B cell (primary cell): Measurements from ENCODE around the gene RPL28. TPM values are rescaled to one million over a fixed set of nuclear protein-coding genes. Genes with fewer than 3 reads are reported as not detected.

Source experiments
- ATAC-seq: fragments of 200-7000 bp; cut with Tn5 transposase; one replicate; pipeline ENCODE4 v1.10.0; 2021; ENCODE audit warnings: low read depth, mild to moderate bottlenecking, moderate number of reproducible peaks, moderate library complexity
- CTCF ChIA-PET: fragments of 350-600 bp; sonication (Branson Sonifier 250); formaldehyde crosslinking; loops from one replicate; lab custom pipeline; 2021; ENCODE audit warnings: antibody characterized with exemption, inconsistent platforms; lab: Charles Lee
- POLR2A ChIA-PET: fragments of 350-600 bp; sonication (Branson Sonifier 250); formaldehyde crosslinking; loops from one replicate; lab custom pipeline; 2021; ENCODE audit warnings: antibody characterized with exemption; lab: Charles Lee
- DNase-seq: peaks from one replicate; pipeline ENCODE4 v3.0.0; 2013
- H2AFZ ChIP-seq: 2 replicates; pipeline ENCODE4 v1.6.1; 2012; ENCODE audit warnings: mild to moderate bottlenecking, low read depth, low read length; ENCODE audit not compliant: insufficient read depth, poor library complexity, severe bottlenecking
- H3K27ac ChIP-seq, 2 donors: 1 replicate in 1 of 2; 2 replicates in 1 of 2; pipeline ENCODE4 v1.5.1; 2012 to 2013; ENCODE audit warnings: low read length in 2 of 2, mild to moderate bottlenecking in 2 of 2, moderate library complexity in 1 of 2
- H3K27me3 ChIP-seq, 4 experiments: fragments of 200-600 bp in 1 of 4; sonication (generic) in 1 of 4; replicated peaks in 1 of 4; 1 replicate in 2 of 4; 2 replicates in 2 of 4; pipeline versions ENCODE4 v1.6.1 to v1.7.0; 2013 to 2016; ENCODE audit warnings: low read length in 3 of 4, mild to moderate bottlenecking in 2 of 4, mixed read lengths in 1 of 4, moderate library complexity in 1 of 4; ENCODE audit not compliant: insufficient read depth in 4 of 4, control insufficient read depth in 3 of 4; ENCODE audit errors: control extremely low read depth in 1 of 4
- H3K36me3 ChIP-seq, 2 experiments: replicated peaks in 1 of 2; 1 replicate in 1 of 2; 2 replicates in 1 of 2; pipeline versions ENCODE4 v1.6.1 to v1.7.1; 2013; ENCODE audit warnings: low read length in 1 of 2; ENCODE audit not compliant: insufficient read depth in 2 of 2, control insufficient read depth in 1 of 2; ENCODE audit errors: control extremely low read depth in 1 of 2, extremely low read depth in 1 of 2
- H3K4me1 ChIP-seq, 2 donors: fragments of 200-600 bp in 1 of 2; sonication (generic) in 1 of 2; 1 replicate in 1 of 2; 2 replicates in 1 of 2; pipeline versions ENCODE4 v1.5.1 to v1.6.1; 2013 to 2017; ENCODE audit warnings: low read length in 2 of 2; ENCODE audit not compliant: control insufficient read depth in 2 of 2, insufficient read depth in 2 of 2
- H3K4me2 ChIP-seq: replicated peaks from 2 replicates; pipeline ENCODE3; 2012; ENCODE audit warnings: mild to moderate bottlenecking, low read depth, low read length; ENCODE audit not compliant: poor library complexity, severe bottlenecking
- H3K4me3 ChIP-seq, 5 experiments: fragments of 200-600 bp in 1 of 5; sonication (generic) in 1 of 5; 1 replicate in 3 of 5; 2 replicates in 2 of 5; pipeline versions ENCODE4 v1.5.1 to v1.7.0; 2011 to 2016; ENCODE audit warnings: low read length in 4 of 5, mild to moderate bottlenecking in 4 of 5, low read depth in 2 of 5, control low read depth in 1 of 5, moderate library complexity in 1 of 5; ENCODE audit not compliant: insufficient read depth in 1 of 5; ENCODE audit errors: control extremely low read depth in 1 of 5, extremely low read depth in 1 of 5
- H3K79me2 ChIP-seq: fragments of 200-600 bp; sonication (generic); one replicate; pipeline ENCODE4 v1.6.0; 2016; ENCODE audit warnings: low read length; ENCODE audit not compliant: control insufficient read depth, insufficient read depth
- H3K9ac ChIP-seq: fragments of 200-600 bp; sonication (generic); 2 replicates; pipeline ENCODE4 v1.6.1; 2017; ENCODE audit warnings: mild to moderate bottlenecking, low read length, moderate library complexity
- H3K9me3 ChIP-seq, 3 donors: one replicate each; pipeline versions ENCODE4 v1.6.1 to v1.7.1; 2013; ENCODE audit warnings: low read length in 2 of 3; ENCODE audit not compliant: control insufficient read depth in 2 of 3, insufficient read depth in 1 of 3; ENCODE audit errors: control extremely low read depth in 1 of 3
- H4K20me1 ChIP-seq: 2 replicates; pipeline ENCODE4 v1.6.0; 2012; ENCODE audit warnings: mild to moderate bottlenecking, low read length; ENCODE audit not compliant: insufficient read depth, control insufficient read depth, poor library complexity, severe bottlenecking
- H3K27ac Mint-ChIP-seq: one replicate; pipeline ENCODE4 v1.8.0; 2021; ENCODE audit warnings: mixed read lengths
- H3K27me3 Mint-ChIP-seq: one replicate; pipeline ENCODE4 v1.8.0; 2021; ENCODE audit warnings: mixed read lengths
- H3K4me1 Mint-ChIP-seq: one replicate; pipeline ENCODE4 v1.8.0; 2021; ENCODE audit warnings: mixed read lengths
- H3K4me3 Mint-ChIP-seq: one replicate; pipeline ENCODE4 v1.8.0; 2021; ENCODE audit warnings: mixed read lengths
- H3K9me3 Mint-ChIP-seq: one replicate; pipeline ENCODE4 v1.8.0; 2022; ENCODE audit warnings: mixed read lengths; ENCODE audit not compliant: insufficient read depth
- EZH2 ChIP-seq: IDR thresholded peaks from 2 replicates; pipeline ENCODE4 v1.6.1; 2012; ENCODE audit warnings: borderline replicate concordance, low read depth, mild to moderate bottlenecking, moderate library complexity, low read length; ENCODE audit not compliant: insufficient read depth, poor library complexity, severe bottlenecking
- WGBS: methylation state at CpG from one replicate; pipeline ENCODE4 v1.1.5; 2013; ENCODE audit warnings: missing lambda C conversion rate; ENCODE audit not compliant: insufficient coverage; 5-methylcytosine and 5-hydroxymethylcytosine counted together
- intact Hi-C: fragments of 100-400 bp; cut with micrococcal nuclease; formaldehyde crosslinking; loops from one replicate; pipeline ENCODE4 v1.10.0; 2022
- polyA plus RNA-seq: library from polyadenylated mRNA; depleted of rRNA; stranded (reverse); fragments of >200 nt; gene quantifications from 2 replicates; pipeline ENCODE4 v1.2.3, GENCODE V29; 2012
- total RNA-seq, 2 donors: library from RNA; stranded (reverse); fragments of 120-200 nt in 1 of 2; gene quantifications; 1 replicate in 1 of 2; 2 replicates in 1 of 2; pipeline versions ENCODE4 v1.2.3 to v1.2.4, GENCODE V29; 2013 to 2022
- TF ChIP-seq, protein P1 (sequence below): fragments of 200-600 bp; IDR thresholded peaks from one replicate; pipeline ENCODE4 v1.8.0; 2022; ENCODE audit warnings: antibody characterized with exemption, mild to moderate bottlenecking

The RPL28 gene
- total and polyA plus RNA-seq, 2 donors (not counting 1 experiment from before 2014, with no cell fraction given) = 2,578 to 4,661 TPM

DNA sequence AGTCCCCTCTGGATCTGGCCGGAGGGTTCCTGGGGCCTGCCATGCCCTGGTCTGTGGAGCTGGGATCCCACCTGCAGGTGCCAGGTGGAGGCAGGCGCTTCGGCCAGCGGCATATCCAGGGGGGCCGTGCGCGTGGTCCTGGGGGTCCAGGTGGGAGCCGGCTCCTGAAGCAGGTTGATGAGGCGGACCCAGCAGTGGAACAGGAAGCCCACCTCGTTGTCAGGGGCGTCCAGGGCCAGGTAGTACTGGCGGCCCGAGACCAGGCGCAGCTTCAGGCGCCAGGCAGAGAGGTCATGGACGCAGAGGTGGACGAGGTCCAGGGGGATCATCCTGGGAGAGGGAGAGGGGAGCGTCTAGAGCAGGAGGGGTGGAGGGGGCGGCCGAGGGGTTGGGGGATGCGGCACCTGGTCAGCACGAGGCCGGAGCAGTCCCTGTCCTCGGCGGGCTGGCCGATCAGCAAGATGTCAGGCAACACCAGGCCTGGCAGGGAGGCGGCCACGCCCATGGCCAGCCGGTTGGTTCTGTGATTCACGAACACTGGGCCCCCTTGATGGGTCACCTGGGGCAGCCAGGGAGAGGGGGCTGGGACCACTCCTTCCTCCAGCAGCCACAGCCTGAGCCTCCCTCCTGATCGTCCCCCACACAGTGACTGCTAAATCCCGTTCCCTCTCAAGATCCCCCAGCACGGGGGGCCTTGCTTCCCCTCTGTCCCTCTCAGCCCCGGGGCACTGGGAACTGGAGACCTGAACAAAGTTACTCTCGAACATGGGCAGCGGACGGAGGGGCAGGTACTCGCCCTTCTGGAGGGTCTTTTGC is 23.4 kb upstream of the RPL28 start:
- no peak for TF ChIP-seq EZH2
- TF ChIP-seq, protein P1, sequence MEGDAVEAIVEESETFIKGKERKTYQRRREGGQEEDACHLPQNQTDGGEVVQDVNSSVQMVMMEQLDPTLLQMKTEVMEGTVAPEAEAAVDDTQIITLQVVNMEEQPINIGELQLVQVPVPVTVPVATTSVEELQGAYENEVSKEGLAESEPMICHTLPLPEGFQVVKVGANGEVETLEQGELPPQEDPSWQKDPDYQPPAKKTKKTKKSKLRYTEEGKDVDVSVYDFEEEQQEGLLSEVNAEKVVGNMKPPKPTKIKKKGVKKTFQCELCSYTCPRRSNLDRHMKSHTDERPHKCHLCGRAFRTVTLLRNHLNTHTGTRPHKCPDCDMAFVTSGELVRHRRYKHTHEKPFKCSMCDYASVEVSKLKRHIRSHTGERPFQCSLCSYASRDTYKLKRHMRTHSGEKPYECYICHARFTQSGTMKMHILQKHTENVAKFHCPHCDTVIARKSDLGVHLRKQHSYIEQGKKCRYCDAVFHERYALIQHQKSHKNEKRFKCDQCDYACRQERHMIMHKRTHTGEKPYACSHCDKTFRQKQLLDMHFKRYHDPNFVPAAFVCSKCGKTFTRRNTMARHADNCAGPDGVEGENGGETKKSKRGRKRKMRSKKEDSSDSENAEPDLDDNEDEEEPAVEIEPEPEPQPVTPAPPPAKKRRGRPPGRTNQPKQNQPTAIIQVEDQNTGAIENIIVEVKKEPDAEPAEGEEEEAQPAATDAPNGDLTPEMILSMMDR = no peak
- H3K4me1 ChIP-seq = no peaks in the 10 kb centered on the region
- peaks cover 0 to 10% (median under 1%) of the 10 kb centered on the region in 4 experiments for H3K27me3 ChIP-seq
- Mint-ChIP-seq H3K27ac (no peak overlapping the region), H3K4me1 (no peaks in the 10 kb centered on the region), H3K27me3 (peaks cover 11% of the 10 kb centered on the region), H3K4me3 (no peak overlapping the region), H3K9me3 (no peaks in the 10 kb centered on the region)
- no peaks in the 10 kb centered on the region for H3K79me2 ChIP-seq
- intact Hi-C loops = no loop called here
- POLR2A ChIA-PET = no interaction called here
- CTCF ChIA-PET = no interaction called here
- no peak overlapping the region for H3K9ac ChIP-seq
- H4K20me1 ChIP-seq = no peaks in the 10 kb centered on the region
- H3K4me2 ChIP-seq = no peak overlapping the region
- WGBS = 91% methylated on average over 37 of the region's 38 CpGs
- no peaks in the 10 kb centered on the region for H3K36me3 ChIP-seq
- no peak overlapping the region for H3K4me3 ChIP-seq
- no peaks in the 10 kb centered on the region for H3K9me3 ChIP-seq
- H3K27ac ChIP-seq = no peak overlapping the region
- ATAC-seq (no peak), DNase-seq (no peak)
- no peak overlapping the region for H2AFZ ChIP-seq

DNA sequence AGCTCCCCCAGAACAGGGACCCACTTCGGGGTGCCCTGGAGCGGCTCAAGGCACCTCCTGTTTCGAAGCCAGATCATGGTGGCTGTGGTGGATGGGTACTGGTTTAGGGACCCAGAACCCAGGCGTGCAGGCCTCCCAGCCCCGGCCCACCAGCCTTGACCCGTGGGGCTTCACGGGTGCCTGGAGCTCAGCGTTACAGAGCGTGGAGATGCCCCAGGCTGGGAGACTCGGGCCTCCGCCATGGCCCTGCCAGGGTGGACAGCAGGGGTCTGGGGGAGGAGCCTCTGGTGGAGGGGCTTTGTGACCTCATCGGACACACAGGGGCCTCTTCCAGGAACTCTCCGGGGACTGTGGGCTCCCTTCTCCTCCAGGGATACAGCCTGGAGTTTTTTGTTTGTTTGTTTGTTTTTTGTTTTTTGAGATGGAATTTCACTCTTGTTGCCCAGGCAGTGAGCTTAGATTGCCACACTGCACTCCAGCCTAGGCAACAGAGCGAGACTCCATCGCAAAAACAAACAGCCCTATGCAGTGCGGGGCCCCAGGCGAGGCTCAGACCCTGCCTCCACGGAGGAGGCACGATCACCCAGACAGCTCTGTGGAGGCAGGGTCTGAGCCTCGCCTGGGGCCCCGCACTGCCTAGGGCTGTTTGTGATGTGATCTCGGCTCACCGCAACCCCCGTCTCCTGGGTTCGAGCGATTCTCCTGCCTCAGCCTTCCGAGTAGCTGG is 22.6 kb upstream of the RPL28 start, which contains the start of gene GARIN5B:
TSS of gene GARIN5B (minus strand) at position 271 of the 727 bp plus-strand sequence. CDS start at position 77, 194 bp downstream.
- Histone ChIP-seq H3K79me2 (no peaks in the 10 kb centered on the region), H2AFZ (no peak within 1 kb of the TSS), H3K9ac (no peak within 1 kb of the TSS), H3K4me1 (no peaks in the 10 kb centered on the region), H3K36me3 (no peaks in the 10 kb centered on the region), H3K9me3 (no peaks in the 10 kb centered on the region), H4K20me1 (no peaks in the 10 kb centered on the region), H3K27ac (no peak within 1 kb of the TSS), H3K27me3 (peaks cover 0 to 14% (median 4%) of the 10 kb centered on the region in 4 experiments), H3K4me3 (no peak within 1 kb of the TSS), H3K4me2 (no peak within 1 kb of the TSS)
- intact Hi-C loops = no loop called here
- Mint-ChIP-seq H3K4me3 (no peak within 1 kb of the TSS), H3K9me3 (no peaks in the 10 kb centered on the region), H3K27me3 (peaks cover 13% of the 10 kb centered on the region), H3K27ac (no peak within 1 kb of the TSS), H3K4me1 (no peaks in the 10 kb centered on the region)
- CTCF ChIA-PET = no interaction called here
- TF ChIP-seq, protein P1 = no peak
- TF ChIP-seq EZH2 = no peak
- POLR2A ChIA-PET = no interaction called here
- WGBS = 93% methylated on average over 23 of the region's 27 CpGs
- no peak for ATAC-seq
- no peak for DNase-seq
